H1 (cell line): ENCODE data around the gene FRK. TPM values are rescaled to one million over a fixed set of nuclear protein-coding genes. Genes with fewer than 3 reads are reported as not detected.

Source experiments
- KDM5A ChIP-seq: fragments of 200-600 bp; IDR thresholded peaks from 2 replicates; pipeline ENCODE4 v1.7.1; 2012; ENCODE audit warnings: mild to moderate bottlenecking, low read length, inconsistent platforms, mixed read lengths
- SP2 ChIP-seq: IDR thresholded peaks from 2 replicates; pipeline ENCODE4 v1.6.1; 2012; ENCODE audit warnings: mild to moderate bottlenecking, low read length, inconsistent platforms
- polyA plus RNA-seq, 7 experiments: library from polyadenylated mRNA; depleted of rRNA in 3 of 7; stranded (reverse) in 5 of 7; unstranded in 2 of 7; fragments of >200 nt in 5 of 7; fragments of 200-250 nt in 2 of 7; gene quantifications; 1 replicate in 5 of 7; 2 replicates in 1 of 7; 4 replicates in 1 of 7; pipeline versions ENCODE4 v1.2.1 to v1.2.3, GENCODE V29; 2011 to 2013; ENCODE audit warnings: missing spikeins in 2 of 7, mixed read lengths in 2 of 7
- total RNA-seq: library from RNA; stranded (reverse); fragmentation: NEBNext Ultra II Directional; extraction: Animal tissue kit (Norgen Biotek cat#: 25700); gene quantifications from 2 replicates; pipeline ENCODE4 v1.2.1, GENCODE V29; 2021
- TF ChIP-seq, protein P1 (sequence below): fragments of 300-600 bp; sonication (generic); IDR thresholded peaks from 2 replicates; pipeline ENCODE4 v1.7.1; 2012; ENCODE audit warnings: low read length, moderate library complexity, mild to moderate bottlenecking, inconsistent platforms; ENCODE audit not compliant: insufficient replicate concordance

Gene FRK
- total and polyA plus RNA-seq, 2 of the 8 experiments (the other 6 are each of a cell fraction or from before 2014, with no cell fraction given) = 0.11 to 0.24 TPM

DNA sequence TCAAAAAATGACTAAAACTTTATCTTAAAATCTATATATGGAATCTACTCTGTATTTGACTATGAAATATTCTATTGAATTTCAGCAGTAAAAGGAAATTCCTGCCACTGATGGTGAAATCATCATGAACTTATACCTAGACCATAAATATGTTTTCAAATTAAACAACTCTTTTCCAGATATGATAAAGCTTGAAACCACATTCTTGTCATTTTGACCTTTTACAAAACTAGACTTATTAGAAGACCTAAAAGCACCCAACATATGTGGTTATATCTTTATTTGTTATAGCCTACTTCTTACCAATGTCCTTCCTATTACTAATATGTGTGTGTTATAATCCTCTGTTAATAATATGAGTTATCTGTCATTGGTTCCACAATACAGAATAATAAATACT lies 35.3 kb downstream of the FRK start (continued):
- TF ChIP-seq, protein P1, sequence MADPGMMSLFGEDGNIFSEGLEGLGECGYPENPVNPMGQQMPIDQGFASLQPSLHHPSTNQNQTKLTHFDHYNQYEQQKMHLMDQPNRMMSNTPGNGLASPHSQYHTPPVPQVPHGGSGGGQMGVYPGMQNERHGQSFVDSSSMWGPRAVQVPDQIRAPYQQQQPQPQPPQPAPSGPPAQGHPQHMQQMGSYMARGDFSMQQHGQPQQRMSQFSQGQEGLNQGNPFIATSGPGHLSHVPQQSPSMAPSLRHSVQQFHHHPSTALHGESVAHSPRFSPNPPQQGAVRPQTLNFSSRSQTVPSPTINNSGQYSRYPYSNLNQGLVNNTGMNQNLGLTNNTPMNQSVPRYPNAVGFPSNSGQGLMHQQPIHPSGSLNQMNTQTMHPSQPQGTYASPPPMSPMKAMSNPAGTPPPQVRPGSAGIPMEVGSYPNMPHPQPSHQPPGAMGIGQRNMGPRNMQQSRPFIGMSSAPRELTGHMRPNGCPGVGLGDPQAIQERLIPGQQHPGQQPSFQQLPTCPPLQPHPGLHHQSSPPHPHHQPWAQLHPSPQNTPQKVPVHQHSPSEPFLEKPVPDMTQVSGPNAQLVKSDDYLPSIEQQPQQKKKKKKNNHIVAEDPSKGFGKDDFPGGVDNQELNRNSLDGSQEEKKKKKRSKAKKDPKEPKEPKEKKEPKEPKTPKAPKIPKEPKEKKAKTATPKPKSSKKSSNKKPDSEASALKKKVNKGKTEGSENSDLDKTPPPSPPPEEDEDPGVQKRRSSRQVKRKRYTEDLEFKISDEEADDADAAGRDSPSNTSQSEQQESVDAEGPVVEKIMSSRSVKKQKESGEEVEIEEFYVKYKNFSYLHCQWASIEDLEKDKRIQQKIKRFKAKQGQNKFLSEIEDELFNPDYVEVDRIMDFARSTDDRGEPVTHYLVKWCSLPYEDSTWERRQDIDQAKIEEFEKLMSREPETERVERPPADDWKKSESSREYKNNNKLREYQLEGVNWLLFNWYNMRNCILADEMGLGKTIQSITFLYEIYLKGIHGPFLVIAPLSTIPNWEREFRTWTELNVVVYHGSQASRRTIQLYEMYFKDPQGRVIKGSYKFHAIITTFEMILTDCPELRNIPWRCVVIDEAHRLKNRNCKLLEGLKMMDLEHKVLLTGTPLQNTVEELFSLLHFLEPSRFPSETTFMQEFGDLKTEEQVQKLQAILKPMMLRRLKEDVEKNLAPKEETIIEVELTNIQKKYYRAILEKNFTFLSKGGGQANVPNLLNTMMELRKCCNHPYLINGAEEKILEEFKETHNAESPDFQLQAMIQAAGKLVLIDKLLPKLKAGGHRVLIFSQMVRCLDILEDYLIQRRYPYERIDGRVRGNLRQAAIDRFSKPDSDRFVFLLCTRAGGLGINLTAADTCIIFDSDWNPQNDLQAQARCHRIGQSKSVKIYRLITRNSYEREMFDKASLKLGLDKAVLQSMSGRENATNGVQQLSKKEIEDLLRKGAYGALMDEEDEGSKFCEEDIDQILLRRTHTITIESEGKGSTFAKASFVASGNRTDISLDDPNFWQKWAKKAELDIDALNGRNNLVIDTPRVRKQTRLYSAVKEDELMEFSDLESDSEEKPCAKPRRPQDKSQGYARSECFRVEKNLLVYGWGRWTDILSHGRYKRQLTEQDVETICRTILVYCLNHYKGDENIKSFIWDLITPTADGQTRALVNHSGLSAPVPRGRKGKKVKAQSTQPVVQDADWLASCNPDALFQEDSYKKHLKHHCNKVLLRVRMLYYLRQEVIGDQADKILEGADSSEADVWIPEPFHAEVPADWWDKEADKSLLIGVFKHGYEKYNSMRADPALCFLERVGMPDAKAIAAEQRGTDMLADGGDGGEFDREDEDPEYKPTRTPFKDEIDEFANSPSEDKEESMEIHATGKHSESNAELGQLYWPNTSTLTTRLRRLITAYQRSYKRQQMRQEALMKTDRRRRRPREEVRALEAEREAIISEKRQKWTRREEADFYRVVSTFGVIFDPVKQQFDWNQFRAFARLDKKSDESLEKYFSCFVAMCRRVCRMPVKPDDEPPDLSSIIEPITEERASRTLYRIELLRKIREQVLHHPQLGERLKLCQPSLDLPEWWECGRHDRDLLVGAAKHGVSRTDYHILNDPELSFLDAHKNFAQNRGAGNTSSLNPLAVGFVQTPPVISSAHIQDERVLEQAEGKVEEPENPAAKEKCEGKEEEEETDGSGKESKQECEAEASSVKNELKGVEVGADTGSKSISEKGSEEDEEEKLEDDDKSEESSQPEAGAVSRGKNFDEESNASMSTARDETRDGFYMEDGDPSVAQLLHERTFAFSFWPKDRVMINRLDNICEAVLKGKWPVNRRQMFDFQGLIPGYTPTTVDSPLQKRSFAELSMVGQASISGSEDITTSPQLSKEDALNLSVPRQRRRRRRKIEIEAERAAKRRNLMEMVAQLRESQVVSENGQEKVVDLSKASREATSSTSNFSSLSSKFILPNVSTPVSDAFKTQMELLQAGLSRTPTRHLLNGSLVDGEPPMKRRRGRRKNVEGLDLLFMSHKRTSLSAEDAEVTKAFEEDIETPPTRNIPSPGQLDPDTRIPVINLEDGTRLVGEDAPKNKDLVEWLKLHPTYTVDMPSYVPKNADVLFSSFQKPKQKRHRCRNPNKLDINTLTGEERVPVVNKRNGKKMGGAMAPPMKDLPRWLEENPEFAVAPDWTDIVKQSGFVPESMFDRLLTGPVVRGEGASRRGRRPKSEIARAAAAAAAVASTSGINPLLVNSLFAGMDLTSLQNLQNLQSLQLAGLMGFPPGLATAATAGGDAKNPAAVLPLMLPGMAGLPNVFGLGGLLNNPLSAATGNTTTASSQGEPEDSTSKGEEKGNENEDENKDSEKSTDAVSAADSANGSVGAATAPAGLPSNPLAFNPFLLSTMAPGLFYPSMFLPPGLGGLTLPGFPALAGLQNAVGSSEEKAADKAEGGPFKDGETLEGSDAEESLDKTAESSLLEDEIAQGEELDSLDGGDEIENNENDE = no peak
- TF ChIP-seq KDM5A = no peak
- TF ChIP-seq SP2 = no peak
